Stimulated activated naive CD8-positive, alpha-beta T cell treated with anti-CD3 and anti-CD28 coated beads, Interleukin-15, Interleukin-2, amounts not matched to agents 100 ng/mL and 50 ng/mL, for 24 hours (primary cell): Measurements from ENCODE around the gene INPP5E.

Source experiments
- H3K27ac Mint-ChIP-seq: one replicate; pipeline ENCODE4 v1.8.0; 2021; ENCODE audit warnings: mild to moderate bottlenecking, mixed read lengths
- H3K27me3 Mint-ChIP-seq: one replicate; pipeline ENCODE4 v1.8.0; 2021; ENCODE audit warnings: mixed read lengths
- H3K36me3 Mint-ChIP-seq: one replicate; pipeline ENCODE4 v1.8.0; 2021; ENCODE audit warnings: low read depth, mixed read lengths
- H3K4me1 Mint-ChIP-seq: one replicate; pipeline ENCODE4 v1.8.0; 2021; ENCODE audit warnings: low read depth, mixed read lengths
- H3K4me3 Mint-ChIP-seq: one replicate; pipeline ENCODE4 v1.8.0; 2021; ENCODE audit warnings: mild to moderate bottlenecking, mixed read lengths
- H3K9me3 Mint-ChIP-seq: one replicate; pipeline ENCODE4 v1.8.0; 2021; ENCODE audit warnings: mixed read lengths

Gene INPP5E

DNA sequence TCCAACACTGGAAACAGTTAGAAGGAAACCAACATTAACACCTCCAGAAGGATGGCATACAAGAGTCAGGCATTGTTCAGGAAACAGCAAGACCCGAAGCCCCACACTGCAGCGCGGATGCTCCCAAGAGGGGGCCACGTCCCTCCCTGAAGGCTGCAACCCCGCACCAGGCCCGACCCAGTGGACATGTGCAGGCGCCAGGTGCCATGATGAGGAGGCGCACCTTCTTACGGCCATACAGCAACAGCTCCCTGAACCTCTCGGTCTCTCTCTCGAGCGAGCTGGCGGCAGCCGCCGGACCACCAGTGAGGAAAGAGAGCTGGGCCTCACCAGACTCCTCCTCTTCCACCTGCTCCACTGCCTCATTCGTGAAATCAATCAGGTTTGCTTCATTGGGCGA lies 23.0 kb upstream of the INPP5E start:
- H3K27me3 Mint-ChIP-seq, result no peaks in the 10 kb centered on the region
- no peaks in the 10 kb centered on the region for H3K4me1 Mint-ChIP-seq
- H3K4me3 Mint-ChIP-seq, result no peak overlapping the region
- peaks cover 68% of the 10 kb centered on the region for H3K36me3 Mint-ChIP-seq
- no peak overlapping the region for H3K27ac Mint-ChIP-seq
- H3K9me3 Mint-ChIP-seq, result no peaks in the 10 kb centered on the region

DNA sequence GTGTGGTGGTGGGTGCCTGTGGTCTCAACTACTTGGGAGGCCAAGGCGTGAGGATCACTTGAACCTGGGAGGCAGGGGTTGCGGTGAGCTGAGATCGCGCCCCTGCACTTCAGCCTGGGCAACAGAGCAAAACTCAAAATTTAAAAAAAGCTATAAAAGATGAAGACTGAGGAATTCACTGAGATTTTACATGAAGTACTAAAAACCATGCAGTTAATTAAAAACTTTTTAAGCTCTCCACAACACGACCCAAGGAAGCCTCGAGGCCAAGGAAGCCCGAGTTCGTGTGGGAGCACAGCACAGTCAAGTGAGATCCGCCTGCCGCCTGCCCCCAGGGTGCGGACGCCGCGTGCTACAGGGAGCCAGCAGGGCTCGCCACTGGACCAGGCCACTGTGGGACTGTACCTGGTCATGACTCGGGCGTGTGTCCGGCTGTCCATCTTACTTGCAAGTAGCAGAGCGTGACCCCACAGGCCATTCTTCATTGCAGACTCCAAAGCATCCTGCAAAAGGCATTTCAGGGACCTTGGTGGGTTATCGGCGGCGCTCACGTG lies 21.2 kb upstream of the INPP5E start:
- peaks cover 64% of the 10 kb centered on the region for H3K36me3 Mint-ChIP-seq
- H3K4me1 Mint-ChIP-seq, result no peaks in the 10 kb centered on the region
- no peak overlapping the region for H3K4me3 Mint-ChIP-seq
- H3K27ac Mint-ChIP-seq, result no peak overlapping the region
- H3K9me3 Mint-ChIP-seq, result no peaks in the 10 kb centered on the region
- no peaks in the 10 kb centered on the region for H3K27me3 Mint-ChIP-seq

DNA sequence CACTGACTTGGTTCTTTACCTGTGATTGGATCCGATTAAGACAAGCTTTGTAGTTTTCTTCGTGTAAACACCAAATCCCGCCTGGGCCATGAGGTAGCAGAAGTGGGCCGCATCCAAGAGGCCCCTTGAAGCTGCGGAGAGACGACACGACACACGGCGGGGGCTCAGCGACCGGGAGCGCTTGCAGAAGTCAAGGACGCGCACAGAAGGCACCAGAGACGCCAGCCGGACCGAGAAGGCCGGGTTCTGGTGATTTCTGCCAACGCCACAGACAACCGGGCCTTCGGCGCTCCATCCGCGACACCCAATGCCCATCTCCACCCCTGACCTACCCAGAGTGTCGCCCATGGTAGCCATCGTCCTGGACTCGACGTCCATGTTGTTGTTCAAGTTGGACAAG lies 19.8 kb upstream of the INPP5E start:
- H3K4me3 Mint-ChIP-seq, result no peak overlapping the region
- no peak overlapping the region for H3K27ac Mint-ChIP-seq
- no peaks in the 10 kb centered on the region for H3K9me3 Mint-ChIP-seq

DNA sequence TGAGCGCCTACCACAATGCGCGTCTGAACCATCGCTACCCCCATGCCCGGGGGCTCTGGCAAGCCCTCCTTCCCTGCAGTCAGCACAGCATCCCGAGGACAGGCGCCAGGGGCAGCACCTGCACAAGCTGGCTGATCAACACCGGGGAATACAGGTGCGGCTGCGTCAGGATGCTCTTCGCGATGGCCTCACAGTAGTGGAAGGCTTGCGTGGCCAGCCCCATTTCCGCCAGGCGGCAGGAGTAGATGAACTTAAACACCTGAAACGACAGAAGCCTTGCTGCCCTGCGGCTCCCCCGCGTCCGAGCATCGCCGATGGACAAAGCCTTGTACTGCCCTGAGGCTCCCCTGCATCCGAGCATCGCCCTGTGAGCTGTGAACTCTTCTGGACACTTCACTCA lies 17.7 kb upstream of the INPP5E start:
- H3K4me1 Mint-ChIP-seq, result no peaks in the 10 kb centered on the region
- no peak overlapping the region for H3K27ac Mint-ChIP-seq
- H3K4me3 Mint-ChIP-seq, result no peak overlapping the region
- H3K9me3 Mint-ChIP-seq, result no peaks in the 10 kb centered on the region
- H3K36me3 Mint-ChIP-seq, result peaks cover 61% of the 10 kb centered on the region
- H3K27me3 Mint-ChIP-seq, result no peaks in the 10 kb centered on the region

More for the DNA sequence above, 19.8 kb upstream of the INPP5E start:
- H3K4me1 Mint-ChIP-seq, result no peaks in the 10 kb centered on the region
- no peaks in the 10 kb centered on the region for H3K27me3 Mint-ChIP-seq
- peaks cover 62% of the 10 kb centered on the region for H3K36me3 Mint-ChIP-seq

DNA sequence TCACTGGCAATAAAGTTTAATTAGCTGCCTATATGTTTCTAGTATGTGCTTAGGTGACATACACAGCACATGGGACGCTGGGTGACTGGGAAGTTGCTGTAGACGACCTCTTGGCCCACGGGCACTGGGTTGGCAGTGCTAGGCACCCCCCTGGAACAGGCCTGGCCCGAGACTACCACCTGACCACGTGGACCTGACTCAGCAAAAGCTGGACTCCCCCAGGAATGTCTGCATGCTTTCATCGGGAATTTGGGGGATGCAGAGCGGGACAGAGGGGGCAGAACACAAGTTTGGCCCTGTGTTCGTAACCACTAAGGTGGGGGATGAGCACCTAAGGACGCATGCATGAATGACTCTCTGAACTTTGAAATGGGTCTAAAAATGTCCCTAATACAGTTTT lies 16.6 kb upstream of the INPP5E start:
- no peaks in the 10 kb centered on the region for H3K9me3 Mint-ChIP-seq
- H3K4me3 Mint-ChIP-seq, result no peak overlapping the region
- H3K27me3 Mint-ChIP-seq, result no peaks in the 10 kb centered on the region
- H3K36me3 Mint-ChIP-seq, result peaks cover 61% of the 10 kb centered on the region
- H3K27ac Mint-ChIP-seq, result no peak overlapping the region
- no peaks in the 10 kb centered on the region for H3K4me1 Mint-ChIP-seq

DNA sequence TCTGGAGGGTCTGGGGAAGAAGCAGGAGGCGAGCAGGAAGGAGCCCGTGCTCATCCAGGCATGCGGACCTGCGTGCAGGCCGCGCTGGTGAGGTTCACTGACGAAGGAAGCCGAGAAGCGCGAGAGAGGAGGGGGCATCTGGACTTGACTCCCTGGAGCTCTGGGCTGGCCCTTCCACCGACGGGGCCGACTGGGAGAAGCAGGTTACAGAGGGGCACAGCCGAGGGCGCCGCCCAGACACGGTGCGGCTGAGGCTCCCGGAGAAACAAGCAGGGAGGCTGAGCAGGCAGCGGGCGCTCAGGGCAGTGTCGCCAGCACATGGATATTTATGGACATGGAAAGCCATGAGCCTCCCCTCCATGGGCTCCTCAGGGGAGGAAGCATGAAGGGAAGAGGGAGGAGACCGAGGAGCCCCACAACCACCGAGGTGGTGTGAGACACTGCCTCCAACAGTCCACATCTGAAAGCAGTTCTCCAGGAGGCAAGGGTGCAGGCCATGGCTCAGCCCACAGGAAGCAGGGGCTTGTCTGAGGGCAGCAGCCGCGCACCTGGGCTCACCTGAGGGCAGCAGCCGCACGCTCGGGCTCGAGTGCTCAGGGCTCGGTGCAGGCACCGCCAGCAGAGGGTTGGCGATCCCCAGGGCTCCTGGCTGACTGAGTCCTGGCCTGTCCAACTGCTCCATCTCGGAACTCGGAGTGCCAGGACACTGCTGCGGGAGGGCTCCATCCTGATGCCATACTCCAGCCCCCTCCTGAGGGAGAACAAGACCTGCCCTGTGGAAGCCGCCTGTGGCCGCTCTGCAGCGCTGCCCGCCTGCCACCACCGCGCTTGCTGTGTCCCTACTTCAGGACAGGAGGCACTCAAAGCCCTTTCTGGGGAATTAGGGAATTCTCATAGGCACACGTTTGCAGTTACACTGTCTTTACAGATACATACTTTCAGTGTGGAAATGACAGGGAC lies 15.7 kb upstream of the INPP5E start:
- Mint-ChIP-seq H3K9me3 (no peaks in the 10 kb centered on the region), H3K36me3 (peaks cover 62% of the 10 kb centered on the region), H3K27ac (no peak overlapping the region)

DNA sequence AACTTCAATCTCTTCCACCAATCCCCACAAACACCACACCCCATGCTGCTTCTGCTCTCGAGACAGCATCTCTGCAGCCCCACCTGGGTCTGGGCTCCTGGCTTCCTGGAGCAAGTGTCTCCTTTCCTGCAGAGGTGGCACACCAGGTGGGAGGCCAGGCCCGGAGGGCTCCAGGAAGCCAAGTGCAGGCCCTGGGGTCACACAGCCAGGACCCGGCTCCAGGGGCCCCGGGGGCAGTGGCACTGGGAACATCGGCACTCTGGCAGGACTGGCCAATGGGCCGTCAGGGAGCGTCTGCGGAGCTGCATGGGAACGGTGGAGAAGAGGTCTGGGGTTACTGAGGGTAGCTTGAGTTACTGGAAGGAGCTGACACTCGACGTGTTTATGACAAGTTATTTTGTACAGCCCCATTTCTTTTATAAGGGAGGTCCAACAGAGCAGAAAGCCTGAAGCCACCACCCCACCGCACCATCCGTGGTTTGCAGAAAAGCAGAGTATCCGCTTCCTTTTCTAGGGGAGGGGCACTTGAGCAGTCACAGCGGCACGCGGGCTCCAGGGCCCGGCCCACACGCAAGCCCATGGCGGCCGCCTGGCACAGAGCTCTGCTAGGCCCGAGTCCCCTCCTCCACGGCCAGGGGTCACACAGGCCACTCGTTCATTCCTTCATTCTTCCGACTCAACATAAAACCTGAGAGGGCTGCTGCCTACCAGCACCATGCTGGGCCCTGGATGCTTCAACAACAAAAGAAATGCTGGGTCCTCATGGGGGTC lies 14.6 kb upstream of the INPP5E start:
- no peak overlapping the region for H3K27ac Mint-ChIP-seq
- H3K27me3 Mint-ChIP-seq, result no peaks in the 10 kb centered on the region
- no peaks in the 10 kb centered on the region for H3K9me3 Mint-ChIP-seq
- H3K4me3 Mint-ChIP-seq, result no peak overlapping the region
- no peaks in the 10 kb centered on the region for H3K4me1 Mint-ChIP-seq
- H3K36me3 Mint-ChIP-seq, result peaks cover 62% of the 10 kb centered on the region

More for the DNA sequence above, 15.7 kb upstream of the INPP5E start:
- H3K27me3 Mint-ChIP-seq, result no peaks in the 10 kb centered on the region
- H3K4me3 Mint-ChIP-seq, result no peak overlapping the region
- no peaks in the 10 kb centered on the region for H3K4me1 Mint-ChIP-seq

DNA sequence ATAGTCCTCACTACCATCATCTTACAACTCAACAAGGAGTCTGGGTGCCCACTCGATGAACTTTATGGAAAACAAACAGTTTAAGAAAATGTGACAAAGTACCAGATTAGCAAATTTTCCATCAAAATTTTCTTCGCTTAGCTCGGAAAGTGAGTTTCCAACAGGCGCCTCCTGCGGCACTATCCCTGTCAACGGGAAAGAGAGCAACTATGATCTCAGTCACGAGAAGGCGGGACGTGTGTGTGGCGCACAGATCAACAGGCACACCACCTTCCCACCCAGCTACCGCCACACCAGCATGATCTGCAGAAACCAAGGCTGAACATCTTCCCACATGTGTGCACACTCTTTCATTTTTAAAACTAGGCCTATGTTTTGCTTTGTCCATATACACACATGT lies 13.7 kb upstream of the INPP5E start:
- Mint-ChIP-seq H3K4me1 (no peaks in the 10 kb centered on the region), H3K9me3 (no peaks in the 10 kb centered on the region), H3K4me3 (no peak overlapping the region), H3K27me3 (no peaks in the 10 kb centered on the region), H3K27ac (no peak overlapping the region), H3K36me3 (peaks cover 59% of the 10 kb centered on the region)

DNA sequence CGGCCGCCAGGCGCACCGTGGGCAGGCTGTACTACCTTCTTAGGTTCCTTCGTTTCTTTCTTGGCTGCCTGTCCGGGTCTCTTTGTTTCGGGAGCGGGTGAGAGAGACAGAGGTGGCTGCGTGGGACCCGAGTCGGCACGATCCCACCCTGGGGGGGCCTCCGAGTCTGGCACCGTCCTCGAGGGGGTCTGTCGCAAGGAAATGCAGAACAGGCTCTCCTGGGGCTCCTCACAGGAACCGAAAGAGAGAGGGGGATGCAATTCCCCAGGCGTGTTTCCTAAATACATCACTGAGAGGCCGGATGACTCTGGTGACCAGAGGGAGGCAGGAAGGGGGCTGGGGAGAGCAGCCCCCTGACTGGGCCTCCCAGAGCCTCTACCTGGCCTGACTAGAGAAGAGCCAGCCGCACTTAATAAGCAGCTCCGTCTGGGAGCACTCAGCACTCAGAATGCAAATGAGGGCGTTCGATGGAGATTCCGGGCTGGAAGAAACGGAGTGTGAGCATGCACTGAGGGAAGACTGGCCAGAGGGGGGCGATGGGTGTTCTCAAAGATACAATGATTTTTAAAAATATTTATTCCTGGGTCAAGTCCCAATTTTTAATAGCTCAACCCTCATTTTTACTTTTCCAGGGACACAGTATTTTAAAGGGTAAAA lies 11.7 kb upstream of the INPP5E start:
- H3K4me1 Mint-ChIP-seq, result no peaks in the 10 kb centered on the region
- H3K9me3 Mint-ChIP-seq, result no peaks in the 10 kb centered on the region
- no peak overlapping the region for H3K27ac Mint-ChIP-seq
- peaks cover 74% of the 10 kb centered on the region for H3K36me3 Mint-ChIP-seq
- no peak overlapping the region for H3K4me3 Mint-ChIP-seq
- H3K27me3 Mint-ChIP-seq, result no peaks in the 10 kb centered on the region

DNA sequence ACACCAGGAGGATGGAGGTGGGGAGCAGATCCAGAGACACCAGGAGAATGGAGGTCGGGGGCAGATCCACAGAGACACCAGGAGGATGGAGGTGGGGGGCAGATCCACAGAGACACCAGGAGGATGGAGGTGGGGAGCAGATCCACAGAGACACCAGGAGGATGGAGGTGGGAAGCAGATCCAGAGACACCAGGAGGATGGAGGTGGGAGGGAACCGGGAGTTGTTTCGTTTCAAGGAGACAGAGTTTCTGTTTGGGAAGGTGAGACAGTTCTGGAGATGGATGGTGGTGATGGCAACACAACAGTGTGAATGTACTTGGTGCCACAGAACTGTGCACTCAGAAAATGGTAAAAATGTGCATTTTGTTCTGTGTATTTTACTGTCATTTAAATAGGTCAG lies 9.0 kb upstream of the INPP5E start:
- Mint-ChIP-seq H3K4me1 (no peaks in the 10 kb centered on the region), H3K4me3 (no peak overlapping the region), H3K9me3 (no peaks in the 10 kb centered on the region), H3K27ac (no peak overlapping the region), H3K27me3 (no peaks in the 10 kb centered on the region), H3K36me3 (peaks cover 68% of the 10 kb centered on the region)

DNA sequence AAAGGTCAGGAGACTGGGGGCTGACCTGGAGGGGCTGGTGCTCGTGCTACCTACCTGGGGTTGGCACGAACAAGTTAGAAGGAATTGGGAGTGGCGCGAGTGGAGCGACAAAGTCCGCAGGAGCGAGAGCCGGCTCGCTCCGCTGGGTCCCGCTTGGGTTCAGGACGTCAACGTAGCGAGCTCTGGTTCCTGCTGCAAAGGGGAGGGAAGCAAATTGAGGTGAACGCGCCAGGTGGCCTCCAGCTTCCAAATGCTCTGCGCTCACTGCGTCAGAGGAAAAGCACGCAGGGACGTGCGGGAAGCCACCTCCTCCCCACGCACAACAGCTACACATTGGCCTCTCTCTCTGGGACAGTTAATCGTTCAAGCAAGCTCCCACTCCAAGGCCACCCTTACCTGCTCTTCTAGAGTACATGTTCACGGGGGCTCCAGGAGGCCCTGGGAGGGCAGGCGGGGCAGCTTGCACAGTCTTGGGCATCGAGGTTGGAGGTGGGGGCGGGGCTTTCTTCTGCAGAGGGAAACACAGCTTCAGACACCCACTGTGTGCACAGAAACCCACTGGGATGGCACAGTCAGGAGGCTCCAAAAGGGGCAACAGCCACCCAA lies 7.6 kb upstream of the INPP5E start:
- Mint-ChIP-seq H3K27me3 (no peaks in the 10 kb centered on the region), H3K4me1 (no peaks in the 10 kb centered on the region), H3K36me3 (peaks cover 62% of the 10 kb centered on the region), H3K9me3 (no peaks in the 10 kb centered on the region), H3K27ac (no peak overlapping the region), H3K4me3 (no peak overlapping the region)

DNA sequence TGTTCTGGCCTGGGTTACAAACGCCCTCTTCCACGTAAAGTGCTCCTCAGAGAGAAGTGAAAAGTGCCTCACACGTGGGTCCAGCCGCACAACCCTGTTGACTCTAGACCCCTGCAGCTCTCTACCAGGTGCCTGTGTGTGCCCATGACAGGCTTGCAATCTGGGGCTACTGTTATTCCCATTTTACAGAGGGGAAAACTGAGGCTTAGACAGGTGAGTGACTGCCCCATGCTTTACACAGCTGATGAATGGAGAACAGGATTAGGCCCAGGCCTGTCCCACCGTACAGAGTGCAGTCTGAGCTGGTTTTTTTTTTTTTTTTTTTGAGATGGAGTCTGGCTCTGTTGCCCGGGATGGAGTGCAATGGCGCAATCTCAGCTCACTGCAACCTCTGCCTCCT lies 6.2 kb upstream of the INPP5E start:
- Mint-ChIP-seq H3K27ac (no peak overlapping the region), H3K36me3 (peaks cover 56% of the 10 kb centered on the region), H3K27me3 (no peaks in the 10 kb centered on the region), H3K9me3 (no peaks in the 10 kb centered on the region), H3K4me3 (no peak overlapping the region), H3K4me1 (no peaks in the 10 kb centered on the region)

DNA sequence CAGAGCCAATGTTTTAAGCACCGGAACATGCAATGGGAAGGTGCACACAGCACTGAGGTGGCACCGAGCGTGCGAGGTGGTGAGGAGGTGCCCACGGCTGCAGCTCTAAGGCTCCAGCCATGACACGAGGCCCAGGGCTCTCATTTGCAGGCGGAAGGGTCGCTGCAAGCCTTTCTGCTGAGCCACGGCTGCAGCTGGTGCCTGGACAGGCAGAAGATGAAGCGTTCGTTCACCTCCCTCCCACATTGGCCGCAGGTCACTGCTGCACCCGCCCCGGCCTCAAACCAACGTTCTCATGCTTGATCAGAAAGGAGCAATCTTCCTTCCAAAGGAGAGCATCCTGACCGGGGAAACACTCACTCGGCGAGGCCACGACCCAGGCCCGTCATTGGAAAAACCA lies 4.5 kb upstream of the INPP5E start:
- Mint-ChIP-seq H3K4me1 (no peaks in the 10 kb centered on the region), H3K4me3 (no peak overlapping the region), H3K27ac (no peak overlapping the region), H3K36me3 (peaks cover 45% of the 10 kb centered on the region), H3K9me3 (no peaks in the 10 kb centered on the region), H3K27me3 (no peaks in the 10 kb centered on the region)

DNA sequence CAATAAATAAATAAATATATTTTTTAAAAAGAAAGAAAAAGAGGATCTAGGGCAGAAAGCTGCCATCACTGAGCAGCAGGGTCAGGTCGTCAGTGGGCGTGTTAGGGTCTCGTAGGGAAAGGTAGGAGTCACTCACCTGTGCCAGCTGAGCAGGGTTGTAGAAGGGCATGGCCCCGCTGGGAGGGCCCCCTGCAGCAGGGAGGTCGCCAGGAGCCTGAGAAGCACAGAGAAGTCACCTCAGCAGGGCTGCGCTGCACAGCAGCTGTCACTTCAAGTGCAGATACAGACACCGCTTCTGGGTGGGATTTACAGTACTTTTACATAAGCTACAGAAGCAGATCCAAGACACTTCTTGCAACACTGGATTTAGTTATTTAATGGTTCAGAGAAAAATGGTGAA lies 4.0 kb upstream of the INPP5E start:
- H3K9me3 Mint-ChIP-seq, result no peaks in the 10 kb centered on the region

More for the DNA sequence above, 4.0 kb upstream of the INPP5E start:
- H3K4me3 Mint-ChIP-seq, result no peak overlapping the region
- no peaks in the 10 kb centered on the region for H3K27me3 Mint-ChIP-seq
- no peaks in the 10 kb centered on the region for H3K4me1 Mint-ChIP-seq
- no peak overlapping the region for H3K27ac Mint-ChIP-seq
- peaks cover 44% of the 10 kb centered on the region for H3K36me3 Mint-ChIP-seq
